ENCODE measurements around the gene BCAP31. TPM values are rescaled to one million over a fixed set of nuclear protein-coding genes. Genes with fewer than 3 reads are reported as not detected.

Gene BCAP31
- total RNA-seq, 1 experiment from 2014 or later, result 432 TPM

DNA sequence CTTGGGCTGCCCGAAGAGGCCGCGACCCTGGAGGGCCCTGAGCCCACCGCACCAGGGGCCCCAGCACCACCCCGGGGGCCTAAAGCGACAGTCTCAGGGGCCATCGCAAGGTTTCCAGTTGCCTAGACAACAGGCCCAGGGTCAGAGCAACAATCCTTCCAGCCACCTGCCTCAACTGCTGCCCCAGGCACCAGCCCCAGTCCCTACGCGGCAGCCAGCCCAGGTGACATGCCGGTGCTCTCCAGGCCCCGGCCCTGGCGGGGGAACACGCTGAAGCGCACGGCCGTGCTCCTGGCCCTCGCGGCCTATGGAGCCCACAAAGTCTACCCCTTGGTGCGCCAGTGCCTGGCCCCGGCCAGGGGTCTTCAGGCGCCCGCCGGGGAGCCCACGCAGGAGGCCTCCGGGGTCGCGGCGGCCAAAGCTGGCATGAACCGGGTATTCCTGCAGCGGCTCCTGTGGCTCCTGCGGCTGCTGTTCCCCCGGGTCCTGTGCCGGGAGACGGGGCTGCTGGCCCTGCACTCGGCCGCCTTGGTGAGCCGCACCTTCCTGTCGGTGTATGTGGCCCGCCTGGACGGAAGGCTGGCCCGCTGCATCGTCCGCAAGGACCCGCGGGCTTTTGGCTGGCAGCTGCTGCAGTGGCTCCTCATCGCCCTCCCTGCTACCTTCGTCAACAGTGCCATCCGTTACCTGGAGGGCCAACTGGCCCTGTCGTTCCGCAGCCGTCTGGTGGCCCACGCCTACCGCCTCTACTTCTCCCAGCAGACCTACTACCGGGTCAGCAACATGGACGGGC lies 1.0 kb upstream of the BCAP31 start:
- ATAC-seq, result peak; percentile 17
- Histone ChIP-seq H3K9me3 (ENCODE audit: control insufficient read depth, insufficient read depth, low read depth, low read length) (no peaks in the 10 kb centered on the region), H3K27ac (ENCODE audit: low read length) (peak overlapping the region; percentile 92), H3K4me1 (ENCODE audit: control insufficient read depth, insufficient read depth, low read length) (peaks cover 24% of the 10 kb centered on the region), H3K36me3 (ENCODE audit: control insufficient read depth, insufficient read depth, low read length) (peaks cover 9% of the 10 kb centered on the region), H3K4me3 (ENCODE audit: low read depth in 2 of 2, low read length in 2 of 2) (peak overlapping the region; percentile 80 to 84), H3K27me3 (ENCODE audit: control insufficient read depth, insufficient read depth, low read length) (no peaks in the 10 kb centered on the region)
- ChIA-PET POLR2A (no interaction called here), CTCF (no interaction called here)
- intact Hi-C loops (cut with micrococcal nuclease; ENCODE audit: unreplicated experiment) (no loop called here), in situ Hi-C loops (cut with HindIII; ENCODE audit: low pct_unique_long_range_greater_than_20kb, low sequenced_read_pairs) (no loop called here)
- TSS peak; percentile 74 for BruUV-seq (replicated peaks)
- no peak for TF ChIP-seq REST (IDR thresholded peaks at IDR 0.05; ENCODE audit: insufficient read depth in 1 of 2, low read depth in 2 of 2, low read length in 1 of 2)
- TF ChIP-seq, protein P1, sequence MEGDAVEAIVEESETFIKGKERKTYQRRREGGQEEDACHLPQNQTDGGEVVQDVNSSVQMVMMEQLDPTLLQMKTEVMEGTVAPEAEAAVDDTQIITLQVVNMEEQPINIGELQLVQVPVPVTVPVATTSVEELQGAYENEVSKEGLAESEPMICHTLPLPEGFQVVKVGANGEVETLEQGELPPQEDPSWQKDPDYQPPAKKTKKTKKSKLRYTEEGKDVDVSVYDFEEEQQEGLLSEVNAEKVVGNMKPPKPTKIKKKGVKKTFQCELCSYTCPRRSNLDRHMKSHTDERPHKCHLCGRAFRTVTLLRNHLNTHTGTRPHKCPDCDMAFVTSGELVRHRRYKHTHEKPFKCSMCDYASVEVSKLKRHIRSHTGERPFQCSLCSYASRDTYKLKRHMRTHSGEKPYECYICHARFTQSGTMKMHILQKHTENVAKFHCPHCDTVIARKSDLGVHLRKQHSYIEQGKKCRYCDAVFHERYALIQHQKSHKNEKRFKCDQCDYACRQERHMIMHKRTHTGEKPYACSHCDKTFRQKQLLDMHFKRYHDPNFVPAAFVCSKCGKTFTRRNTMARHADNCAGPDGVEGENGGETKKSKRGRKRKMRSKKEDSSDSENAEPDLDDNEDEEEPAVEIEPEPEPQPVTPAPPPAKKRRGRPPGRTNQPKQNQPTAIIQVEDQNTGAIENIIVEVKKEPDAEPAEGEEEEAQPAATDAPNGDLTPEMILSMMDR (IDR thresholded peaks at IDR 0.05), result no peak
- 0 out of 2 replicates have a peak, but pooled peaks have one; percentile 26 for TF ChIP-seq SIN3A (IDR thresholded peaks at IDR 0.05; ENCODE audit: borderline replicate concordance, insufficient read depth, low read depth, low read length)
- no peak for DNase-seq (ENCODE audit: low read depth, low spot score)

GRCh38 chrX:153723351-153724251 lies 586 bp downstream of the BCAP31 start:
- TF ChIP-seq POLR2AphosphoS5 (IDR thresholded peaks at IDR 0.05; ENCODE audit: low read depth, low read length) (no peak; the same call in 1 of the 2 replicates), TCF7L2 (IDR thresholded peaks at IDR 0.05; ENCODE audit: low read depth, low read length) (no peak), SIN3A (IDR thresholded peaks at IDR 0.05; ENCODE audit: borderline replicate concordance, insufficient read depth, low read depth, low read length) (no peak), REST (IDR thresholded peaks at IDR 0.05; ENCODE audit: insufficient read depth in 1 of 2, low read depth in 2 of 2, low read length in 1 of 2) (no peak)
- TF ChIP-seq, protein P1 (IDR thresholded peaks at IDR 0.05), result no peak
- ChIA-PET POLR2A (no interaction called here), CTCF (no interaction called here)
- in situ Hi-C loops (cut with HindIII; ENCODE audit: low pct_unique_long_range_greater_than_20kb, low sequenced_read_pairs), result no loop called here
- no peak for DNase-seq (ENCODE audit: low read depth, low spot score)
- no TSS peak for BruUV-seq (replicated peaks)
- peak; percentile 60 for ATAC-seq
- Histone ChIP-seq H3K9me3 (ENCODE audit: control insufficient read depth, insufficient read depth, low read depth, low read length) (no peaks in the 10 kb centered on the region), H3K27me3 (ENCODE audit: control insufficient read depth, insufficient read depth, low read length) (no peaks in the 10 kb centered on the region), H3K36me3 (ENCODE audit: control insufficient read depth, insufficient read depth, low read length) (peaks cover 16% of the 10 kb centered on the region), H3K4me1 (ENCODE audit: control insufficient read depth, insufficient read depth, low read length) (peaks cover 24% of the 10 kb centered on the region), H3K27ac (ENCODE audit: low read length) (peak overlapping the region; percentile 90), H3K4me3 (ENCODE audit: low read depth in 2 of 2, low read length in 2 of 2) (peak overlapping the region; percentile 84 to 92)
- intact Hi-C loops (cut with micrococcal nuclease; ENCODE audit: unreplicated experiment), result no loop called here

All from Panc1 (cell line).